NCI-H146 (cell line): ENCODE measurements around the gene MPND.
"Not testable (repeated sequence)": the region's sequence is repeated elsewhere in the genome, so short reads cannot be mapped to it uniquely, and the experiment has no call there.

Source experiments
- DNase-seq: peaks from one replicate; lab custom pipeline; 2025; lab: John Stamatoyannopoulos, UW

Gene MPND

DNA sequence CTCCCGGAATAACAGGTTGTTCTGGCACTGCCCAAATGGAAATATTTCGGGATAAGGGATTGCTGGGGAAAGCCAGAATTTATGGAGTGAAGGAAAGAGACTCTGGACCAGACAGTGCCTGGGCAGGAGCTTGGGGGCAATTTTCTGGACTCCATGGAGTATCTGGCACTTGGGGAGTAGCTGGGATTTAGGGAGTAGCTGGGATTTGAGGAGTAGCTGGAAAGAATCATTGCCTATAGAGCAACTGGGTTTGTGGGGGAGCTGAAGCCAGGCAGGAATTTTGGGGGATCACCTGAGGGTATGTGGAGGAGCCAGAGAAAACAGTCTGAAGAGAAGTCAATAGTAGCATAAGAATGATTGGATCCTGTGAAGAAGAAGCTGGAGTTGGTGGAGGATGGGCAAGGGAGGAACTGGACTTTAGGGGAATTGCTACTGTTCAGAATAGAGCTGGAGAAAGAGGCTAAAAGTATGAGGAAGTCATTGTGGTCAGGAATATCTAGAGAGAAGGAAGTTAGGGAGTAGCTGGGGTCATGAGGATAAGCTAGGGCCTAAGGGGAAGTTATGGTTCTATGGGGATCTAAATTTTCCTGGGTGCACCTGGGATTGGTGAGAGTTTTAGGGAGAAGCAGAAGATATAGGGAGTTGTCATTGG, 24.2 kb upstream of the MPND start:
- no peak for DNase-seq

DNA sequence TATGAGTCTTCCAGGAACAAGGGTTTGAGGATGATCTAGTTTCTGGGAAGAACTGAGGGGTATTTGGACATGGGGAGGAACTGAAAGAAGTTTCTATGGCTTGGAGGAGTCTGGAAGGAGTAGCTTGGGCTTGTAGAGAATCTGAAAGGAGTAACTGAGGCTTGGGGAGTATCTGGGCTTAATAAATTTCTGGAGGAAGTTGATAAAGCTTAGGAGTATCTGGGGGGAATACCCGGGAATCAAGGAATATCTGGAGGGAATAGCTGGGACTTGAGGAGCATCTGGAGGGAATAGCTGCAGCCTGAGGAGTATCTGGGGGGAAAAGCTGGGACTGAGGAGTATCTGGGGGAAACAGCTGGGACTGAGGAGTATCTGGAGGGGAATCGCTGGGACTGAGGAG, 22.9 kb upstream of the MPND start:
- DNase-seq, result no peak

DNA sequence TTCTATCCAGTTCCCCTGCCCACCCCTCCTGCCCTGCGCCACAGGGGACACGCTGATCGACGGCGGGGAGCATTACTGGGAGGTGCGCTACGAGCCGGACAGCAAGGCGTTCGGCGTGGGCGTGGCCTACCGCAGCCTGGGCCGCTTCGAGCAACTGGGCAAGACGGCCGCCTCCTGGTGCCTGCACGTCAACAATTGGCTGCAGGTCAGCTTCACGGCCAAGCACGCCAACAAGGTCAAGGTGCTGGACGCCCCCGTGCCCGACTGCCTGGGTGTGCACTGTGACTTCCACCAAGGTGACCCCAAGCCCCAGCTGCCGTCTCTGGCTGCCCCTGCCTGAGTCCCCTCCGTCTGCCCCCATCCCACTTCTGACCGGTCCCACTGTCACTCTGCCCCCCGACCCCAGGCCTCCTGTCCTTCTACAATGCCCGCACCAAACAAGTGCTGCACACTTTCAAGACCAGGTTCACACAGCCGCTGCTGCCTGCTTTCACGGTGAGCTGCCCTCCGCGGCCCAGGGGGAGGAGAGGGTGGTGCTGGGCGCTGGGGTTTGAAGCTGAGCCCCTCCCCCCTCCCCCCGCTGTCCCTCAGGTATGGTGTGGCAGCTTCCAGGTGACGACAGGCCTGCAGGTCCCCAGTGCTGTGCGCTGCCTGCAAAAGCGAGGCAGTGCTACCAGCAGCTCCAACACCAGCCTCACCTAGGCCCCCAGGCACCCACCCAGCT, 20.3 kb upstream of the MPND start:
- DNase-seq, result no peak

- no peak for DNase-seq
These were observed 19.7 kb upstream of the MPND start for GRCh38 chr19:4323692-4324091.

GRCh38 chr19:4324228-4324627, 19.1 kb upstream of the MPND start:
- no peak for DNase-seq

- DNase-seq, result no peak
These were observed 17.0 kb upstream of the MPND start for GRCh38 chr19:4326215-4326836.

GRCh38 chr19:4326837-4327251, 16.5 kb upstream of the MPND start:
- no peak for DNase-seq

- DNase-seq, result no peak
These were observed 16.0 kb upstream of the MPND start for GRCh38 chr19:4327252-4327876.

DNA sequence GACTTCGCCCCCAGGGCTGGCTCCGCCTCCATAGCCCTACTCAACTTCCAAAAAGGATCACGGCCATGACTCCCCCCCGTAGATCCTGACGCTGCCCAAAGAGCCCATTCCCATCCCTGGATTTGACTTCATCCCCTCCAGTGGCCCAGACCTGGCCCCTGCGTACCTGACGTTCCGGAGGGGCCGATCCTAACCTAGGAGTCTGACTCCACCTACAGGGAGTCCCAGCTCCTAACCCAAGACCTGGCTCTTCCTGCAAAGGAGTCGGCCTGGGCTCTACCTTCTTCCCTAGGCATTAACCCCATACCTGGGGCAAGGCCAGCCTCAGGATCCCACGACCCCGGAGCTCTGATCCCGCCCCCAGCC, 15.5 kb upstream of the MPND start:
- DNase-seq, result no peak

DNA sequence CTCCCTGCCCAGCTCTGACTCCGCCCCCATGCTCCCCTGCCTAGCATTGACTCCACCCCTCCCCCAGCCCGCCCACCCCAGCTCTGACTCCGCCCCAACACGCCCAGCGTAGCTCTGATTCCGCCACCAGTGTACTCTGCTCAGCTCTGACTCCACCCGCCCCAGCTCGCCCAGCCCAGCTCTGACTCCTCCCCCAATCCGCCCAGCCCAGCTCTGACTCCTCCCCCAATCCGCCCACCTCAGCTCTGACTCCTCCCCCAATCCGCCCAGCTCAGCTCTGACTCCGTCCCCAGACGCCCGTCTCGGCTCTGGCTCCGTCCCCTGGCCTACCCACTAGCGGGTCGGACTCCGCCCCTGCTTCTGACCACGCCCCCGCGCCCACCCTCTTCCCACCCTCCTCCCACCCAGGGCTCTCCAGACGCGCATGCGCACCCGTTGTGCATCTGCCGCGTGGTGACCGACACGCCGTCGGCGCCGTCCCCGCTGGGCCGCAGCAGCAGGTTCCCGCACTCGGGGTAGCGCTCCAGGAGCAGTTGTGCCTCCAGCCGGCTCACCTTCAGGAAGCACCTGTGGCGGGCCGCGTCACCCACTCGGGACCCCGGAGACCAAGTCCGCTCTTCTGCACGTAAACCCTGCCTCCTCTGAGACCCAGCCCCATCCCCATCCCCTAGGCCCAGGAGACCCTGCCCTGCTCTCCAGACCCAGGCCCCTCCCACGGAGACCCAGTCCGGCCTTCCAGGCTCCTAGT, 14.9 kb upstream of the MPND start:
- no peak for DNase-seq

- DNase-seq, result not testable (repeated sequence)
These were observed 14.2 kb upstream of the MPND start for GRCh38 chr19:4328991-4329681.

GRCh38 chr19:4329858-4330257, 13.5 kb upstream of the MPND start:
- no peak for DNase-seq

DNA sequence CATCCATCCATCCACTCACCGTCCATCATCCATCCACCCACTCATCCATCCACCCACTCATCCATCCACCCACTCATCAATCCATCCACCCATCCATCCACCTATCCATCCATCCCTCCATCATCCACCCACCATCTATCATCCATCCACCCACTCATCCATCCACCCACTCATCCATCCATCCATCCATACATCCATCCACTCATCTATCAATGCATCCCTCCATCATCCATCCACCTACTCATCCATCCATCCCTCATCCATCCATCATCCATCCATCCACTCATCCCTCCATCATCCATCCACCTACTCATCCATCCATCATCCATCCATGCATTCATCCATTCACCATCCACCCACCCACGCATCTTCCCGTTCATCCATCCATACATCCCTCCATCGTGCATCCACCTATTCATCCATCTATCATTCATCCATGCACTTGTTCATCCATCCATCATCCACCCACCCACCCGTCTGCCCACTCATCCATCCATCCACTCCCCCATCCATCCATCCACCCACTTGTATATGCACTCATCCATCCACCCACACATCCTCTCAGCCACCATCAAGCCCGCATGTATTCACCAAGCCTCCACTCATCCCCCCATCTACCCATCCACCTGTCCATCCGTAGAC, 8.3 kb upstream of the MPND start:
- DNase-seq, result no peak

DNA sequence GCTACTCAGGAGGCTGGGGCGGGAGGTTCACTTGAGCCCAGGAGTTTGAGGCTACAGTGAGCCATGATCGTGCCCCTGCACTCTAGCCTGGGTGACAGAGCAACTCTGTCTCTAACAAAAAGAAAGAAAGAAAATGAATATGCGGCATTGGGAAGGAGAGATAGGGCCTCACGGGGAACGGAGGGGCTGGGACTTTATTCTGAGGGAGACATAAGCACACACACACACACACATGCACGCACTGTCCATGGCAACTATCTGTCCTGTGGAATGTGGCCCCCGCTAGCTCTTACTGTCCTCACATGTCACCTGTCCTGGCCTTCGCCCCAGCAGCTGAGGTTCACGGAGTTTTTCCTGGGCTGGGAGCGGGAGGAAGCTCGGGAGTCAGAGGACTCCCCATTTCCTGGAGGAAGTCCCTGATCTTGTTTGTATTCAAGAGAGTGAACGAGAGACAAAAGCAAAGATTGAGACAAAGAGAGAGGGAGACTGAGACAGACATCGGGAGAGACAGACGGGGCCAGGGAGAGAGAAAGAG, 5.4 kb upstream of the MPND start:
- peak; percentile 21 for DNase-seq

DNA sequence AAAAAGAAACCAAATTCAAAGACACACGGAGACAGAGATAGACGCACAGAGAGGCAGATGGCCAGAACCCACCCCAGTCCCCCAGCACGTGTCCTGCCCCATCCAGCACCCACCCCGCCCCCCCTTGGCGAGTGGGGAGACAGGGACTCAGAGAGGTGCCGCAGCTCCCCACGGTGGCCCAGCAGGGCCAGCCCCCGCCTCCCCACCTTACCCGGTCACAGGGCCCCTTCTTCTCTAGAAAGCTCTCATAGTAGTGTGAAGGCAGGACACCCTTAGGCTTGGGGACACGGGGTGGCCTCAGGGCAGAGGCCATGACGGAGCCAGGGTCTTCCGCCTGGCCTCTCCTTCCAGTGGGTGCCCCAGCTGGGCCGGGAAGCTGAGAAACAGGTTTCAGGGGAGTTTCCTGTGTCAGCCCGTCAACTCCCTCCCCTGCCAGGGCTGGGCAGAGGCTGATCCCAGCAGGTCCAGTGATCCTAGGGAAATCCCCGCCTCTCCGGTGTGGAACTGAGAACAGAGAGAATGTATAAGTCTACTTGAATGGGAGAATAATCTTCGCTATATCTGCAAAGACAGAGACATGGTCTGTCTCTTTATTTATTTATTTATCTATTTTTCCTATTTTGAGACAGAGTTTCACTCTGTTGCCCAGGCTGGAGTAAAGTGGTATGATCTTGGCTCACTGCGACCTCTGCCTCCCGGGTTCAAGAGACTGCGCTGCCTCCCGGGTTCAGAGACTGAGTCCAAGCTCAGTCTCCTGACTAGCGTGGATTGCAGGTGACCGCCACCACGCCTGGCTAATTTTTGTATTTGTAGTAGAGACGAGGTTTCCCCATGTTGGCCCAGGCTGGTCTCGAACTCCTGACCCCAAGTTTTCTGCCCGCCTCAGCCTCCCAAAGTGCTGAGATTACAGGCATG, 4.7 kb upstream of the MPND start, which contains the start of gene STAP2:
TSS of gene STAP2 (minus strand) at position 387 of the 915 bp plus-strand sequence. CDS start at position 313, 74 bp downstream.
- no peak for DNase-seq

DNA sequence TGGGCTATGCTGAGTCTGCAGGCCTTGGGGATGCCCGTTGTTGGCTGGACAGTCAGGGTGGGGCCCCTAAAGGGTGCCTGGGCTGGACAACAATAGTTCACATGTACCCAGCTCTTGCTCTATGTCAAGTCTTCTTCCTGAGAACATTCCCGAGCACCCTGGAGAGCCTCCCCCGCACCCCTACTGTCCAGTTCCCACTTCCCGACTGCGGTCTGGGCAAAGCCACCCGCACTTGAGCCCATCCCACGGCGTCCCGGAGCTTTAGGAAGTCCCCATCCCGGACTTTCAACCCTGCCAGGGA, 1.1 kb upstream of the MPND start:
- DNase-seq, result no peak

- DNase-seq, result peak; percentile 98
These were observed 570 bp upstream of the MPND start for GRCh38 chr19:4342615-4343369.

GRCh38 chr19:4345342-4346019, 2.1 kb downstream of the MPND start:
- DNase-seq, result no peak

- no peak for DNase-seq
These were observed 2.6 kb downstream of the MPND start for GRCh38 chr19:4346020-4346383.
